ENCODE measurements around the gene PPP1R9B.

DNA sequence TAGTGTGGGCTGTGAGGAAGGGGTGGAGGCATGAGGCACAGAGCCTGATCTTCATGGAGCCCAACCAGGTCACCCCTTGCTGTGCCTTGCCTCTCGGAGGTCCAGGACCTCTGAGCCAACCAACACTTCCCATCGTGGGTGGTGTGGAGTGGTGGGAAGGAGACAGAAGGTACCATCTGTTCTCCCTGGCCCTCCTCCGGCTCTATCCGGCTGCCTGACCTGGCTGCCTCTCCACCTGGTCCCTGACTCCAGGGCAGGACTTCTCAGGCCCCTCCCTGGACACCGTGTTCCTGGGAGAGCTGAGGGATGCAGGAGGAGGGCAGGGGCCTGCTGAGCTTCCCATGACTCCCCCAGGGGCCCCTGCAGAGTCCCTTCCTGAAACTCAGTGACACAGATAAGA, 51.5 kb downstream of the PPP1R9B start:
- TF ChIP-seq EP300 (IDR thresholded peaks at IDR 0.05) = no peak
- TF ChIP-seq POLR2AphosphoS5 (IDR thresholded peaks at IDR 0.05) = no peak
- TF ChIP-seq POLR2A (IDR thresholded peaks at IDR 0.05; ENCODE audit: low read depth) = no peak

All from esophagus muscularis mucosa (tissue), 3 donors.